Stimulated activated CD4-positive, alpha-beta T cell treated with anti-CD3 and anti-CD28 coated beads, TNF-alpha, amount 100 ng/mL, for 24 hours (primary cell): ENCODE data around the gene RBM39.
"Not testable (repeated sequence)": the region's sequence is repeated elsewhere in the genome, so short reads cannot be mapped to it uniquely, and the experiment has no call there.

Experiments used
- DNase-seq, 3 experiments: peaks; one replicate each; pipeline ENCODE4 v3.0.0-alpha.2; 2020; ENCODE audit warnings: low read depth in 3 of 3

RBM39 gene

GRCh38 chr20:35741892-35742740, at the start of gene RBM39:
Gene RBM39, minus strand, starts transcription at chr20:35742260. Its CDS starts 1,386 bp downstream, at chr20:35740874.
- peak; percentile 97 to 100 (median 98) for DNase-seq

DNA sequence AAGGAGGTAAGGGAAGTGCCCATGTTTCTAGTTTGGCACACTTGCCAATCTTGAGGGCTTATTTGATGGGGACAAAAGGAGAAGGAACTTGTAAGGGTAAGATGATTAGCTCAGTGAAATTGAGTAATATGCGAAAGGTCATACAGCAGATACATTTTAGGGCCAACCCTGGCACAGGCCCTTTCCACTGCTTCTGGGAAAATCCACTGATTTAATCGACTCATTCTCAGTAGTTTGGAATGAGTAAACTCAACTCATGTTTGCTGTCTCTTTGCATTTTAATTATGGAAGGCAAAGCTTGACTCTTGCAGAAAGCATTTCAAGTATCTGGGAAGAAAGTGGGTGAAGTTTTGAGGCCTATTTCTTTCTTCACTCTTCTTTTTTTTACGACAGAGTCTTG, 49.8 kb upstream of the RBM39 start:
- no peak for DNase-seq

DNA sequence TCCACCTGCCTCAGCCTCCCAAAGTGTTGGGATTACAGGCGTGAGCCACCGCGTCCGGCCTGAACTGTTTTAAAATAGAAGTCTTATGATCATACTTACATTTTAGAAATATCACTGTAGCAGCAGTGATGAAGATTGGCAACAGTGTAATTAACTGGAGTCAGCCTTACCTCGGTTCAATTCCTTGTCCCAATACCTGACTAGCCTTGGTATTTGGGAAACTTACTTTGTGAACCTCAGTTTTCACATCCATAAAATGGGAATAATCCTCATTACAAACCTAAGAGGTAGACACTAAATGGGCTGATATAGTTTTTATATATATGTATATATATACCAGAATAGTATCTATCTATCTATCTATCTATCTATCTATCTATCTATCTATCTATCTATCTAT, 49.0 kb upstream of the RBM39 start:
- DNase-seq, result no peak

- no peak for DNase-seq
Observed at GRCh38 chr20:35788796-35789195, 46.7 kb upstream of the RBM39 start.

GRCh38 chr20:35785541-35785940, 43.5 kb upstream of the RBM39 start:
- not testable (repeated sequence) for DNase-seq

GRCh38 chr20:35783811-35784210, 41.8 kb upstream of the RBM39 start:
- DNase-seq, result not testable (repeated sequence)

DNA sequence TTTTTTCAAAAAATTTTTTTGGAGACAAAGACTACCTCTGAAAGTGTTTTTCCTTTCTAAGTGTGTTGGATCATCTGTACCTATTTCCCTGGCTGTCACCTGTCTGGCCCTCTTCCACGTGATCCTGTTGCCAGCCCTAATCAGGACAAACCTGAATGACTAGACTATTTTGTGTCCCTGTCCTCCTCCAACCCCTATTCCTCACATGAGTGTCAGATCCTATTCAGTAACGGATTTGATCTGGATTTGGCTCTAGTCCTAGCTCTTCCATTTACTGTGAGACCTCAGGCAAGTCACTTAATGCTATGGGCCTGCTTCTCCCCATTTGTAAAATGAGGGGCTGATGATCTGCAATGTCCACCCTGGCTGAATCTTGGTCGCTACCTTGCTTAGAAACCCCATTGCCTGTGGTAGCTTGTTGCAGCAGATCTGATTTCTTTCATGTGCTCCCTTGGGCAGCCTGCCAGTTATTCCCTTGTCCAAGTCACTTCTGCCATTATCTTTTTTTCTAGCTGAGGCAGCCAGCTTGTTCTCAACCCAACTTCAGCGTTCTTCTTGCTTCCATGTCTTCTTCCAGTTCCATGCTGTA, 34.5 kb upstream of the RBM39 start:
- DNase-seq, result no peak

- DNase-seq, result no peak
Observed at GRCh38 chr20:35774391-35774790, 32.3 kb upstream of the RBM39 start.

DNA sequence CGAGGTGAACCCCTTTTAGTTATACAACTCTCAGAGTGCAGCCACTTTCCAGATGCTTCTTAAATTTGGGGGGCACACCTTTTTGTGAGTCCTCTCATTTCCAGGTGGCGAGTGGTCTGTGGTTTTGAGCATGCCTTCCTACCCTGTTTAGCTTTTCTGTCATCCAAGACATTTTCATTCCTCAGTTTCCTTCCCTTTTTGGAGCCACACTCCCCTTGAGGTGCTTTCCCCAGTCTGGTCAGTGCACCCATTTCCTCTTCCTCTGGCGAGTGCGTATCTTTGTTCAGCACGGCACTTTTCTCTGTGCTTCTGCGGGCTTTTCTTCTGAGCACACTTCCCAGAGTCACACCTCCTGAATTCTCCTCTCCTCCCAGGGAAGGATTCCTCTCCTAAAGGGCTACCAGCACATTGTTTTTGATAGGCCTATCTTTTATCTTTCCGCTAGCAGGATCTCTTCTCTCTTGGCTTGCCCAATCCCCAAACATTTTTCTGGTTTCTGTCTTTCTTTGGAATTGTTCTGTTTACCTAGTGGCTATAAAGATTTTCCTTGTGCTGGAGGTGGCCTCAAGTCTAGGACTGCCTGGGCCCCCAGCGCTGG, 31.2 kb upstream of the RBM39 start:
- DNase-seq, result peak in 2 of 3 experiments; percentile 5 to 14

GRCh38 chr20:35772563-35773058, 30.6 kb upstream of the RBM39 start:
- no peak for DNase-seq

DNA sequence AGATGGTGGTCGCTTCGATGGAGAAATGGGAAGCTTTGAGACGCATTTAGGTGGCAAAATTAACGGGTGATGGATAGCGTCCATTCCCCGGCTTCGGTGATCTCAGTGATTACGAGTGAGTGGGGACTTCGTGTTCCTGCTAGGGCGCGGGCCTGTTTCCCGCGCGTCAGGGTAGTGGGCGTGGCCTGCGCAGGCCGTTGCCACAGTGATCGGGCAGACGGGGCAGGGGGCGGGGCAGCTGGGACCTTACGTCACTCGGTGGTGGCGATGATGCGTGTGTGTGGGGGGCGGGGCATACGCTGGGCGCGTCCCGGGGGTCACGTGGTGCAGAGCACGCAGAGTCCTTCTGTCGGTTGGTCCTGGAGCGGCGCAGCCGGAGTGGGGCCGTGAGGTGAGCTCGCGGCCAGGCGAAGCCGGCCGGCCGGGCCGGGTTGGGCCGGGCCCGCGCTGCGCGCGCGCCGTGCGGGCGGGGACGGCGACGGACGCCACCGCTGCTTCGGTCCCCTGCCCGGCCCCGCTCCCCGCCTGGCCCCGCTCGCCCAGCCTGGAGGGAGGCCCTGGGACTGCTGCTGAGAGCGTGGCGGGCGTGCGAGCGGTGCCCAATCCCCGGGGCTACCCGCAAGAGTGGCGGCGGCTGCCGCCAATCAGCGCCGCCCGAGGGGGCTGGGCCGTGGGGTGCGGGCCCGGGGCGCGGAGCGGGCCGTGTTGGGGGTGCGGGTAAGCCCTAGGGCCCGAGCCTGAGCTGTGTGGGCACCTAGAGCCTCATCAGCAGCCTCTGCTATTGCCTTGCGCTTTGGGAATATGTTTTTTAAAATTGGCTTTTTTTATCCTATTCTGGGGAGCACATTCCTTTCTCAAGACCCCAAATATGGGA, 29.9 kb upstream of the RBM39 start, which contains the start of gene PHF20:
Gene PHF20 (plus strand): TSS at position 327 of the 874 bp plus-strand sequence. CDS start 29,508 bp downstream, outside the sequence.
- DNase-seq, result peak; percentile 98 to 100 (median 99)

- no peak for DNase-seq
Observed at GRCh38 chr20:35771367-35771688, 29.3 kb upstream of the RBM39 start.

DNA sequence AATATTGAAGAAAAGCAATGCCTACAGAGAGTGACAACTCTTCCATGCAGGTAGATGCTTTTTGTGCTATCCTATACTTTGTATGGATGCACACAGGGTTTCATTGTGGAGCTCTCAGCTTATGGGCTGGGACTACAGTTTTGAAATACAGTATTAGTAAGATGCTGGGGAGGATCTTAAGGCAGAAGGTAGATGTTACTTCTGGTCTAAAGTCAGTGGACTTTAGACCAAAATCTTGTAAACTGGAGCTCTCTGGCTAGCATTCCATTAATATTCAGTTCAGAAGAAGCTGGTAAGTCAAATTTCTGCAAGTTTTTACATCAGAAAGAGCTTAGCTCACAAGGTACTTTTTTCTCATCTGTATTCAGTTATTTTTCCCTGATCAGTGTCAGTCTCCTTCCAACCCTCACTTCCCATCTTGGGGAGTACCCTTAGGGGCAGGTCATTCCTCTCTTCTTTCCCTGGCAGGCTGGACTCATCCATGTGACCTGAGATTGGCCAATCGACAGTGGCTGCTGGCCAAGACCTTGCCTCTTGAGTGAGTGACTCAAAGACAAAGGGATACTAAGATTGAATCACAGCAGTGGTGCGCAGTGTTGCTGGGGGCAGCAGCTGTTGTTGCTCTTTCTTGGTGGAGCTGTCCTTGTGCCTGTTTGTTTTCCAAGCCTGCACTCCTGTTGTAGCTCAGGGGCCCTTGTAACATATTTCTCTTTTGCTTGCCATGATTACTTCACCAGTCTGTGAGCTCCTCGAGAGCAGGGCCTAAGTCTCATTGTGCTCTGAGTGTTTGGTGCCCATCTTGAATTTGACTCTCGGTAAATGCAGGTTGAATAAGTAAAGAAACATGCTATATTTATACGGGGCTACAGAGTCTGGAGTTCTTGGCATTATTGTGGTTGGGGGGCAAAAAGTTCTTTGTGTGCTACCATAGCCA, 26.9 kb upstream of the RBM39 start:
- peak; percentile 17 to 41 (median 21) for DNase-seq

- DNase-seq, result peak in 2 of 3 experiments; percentile 29 to 43
Observed at GRCh38 chr20:35767683-35768481, 25.8 kb upstream of the RBM39 start.

DNA sequence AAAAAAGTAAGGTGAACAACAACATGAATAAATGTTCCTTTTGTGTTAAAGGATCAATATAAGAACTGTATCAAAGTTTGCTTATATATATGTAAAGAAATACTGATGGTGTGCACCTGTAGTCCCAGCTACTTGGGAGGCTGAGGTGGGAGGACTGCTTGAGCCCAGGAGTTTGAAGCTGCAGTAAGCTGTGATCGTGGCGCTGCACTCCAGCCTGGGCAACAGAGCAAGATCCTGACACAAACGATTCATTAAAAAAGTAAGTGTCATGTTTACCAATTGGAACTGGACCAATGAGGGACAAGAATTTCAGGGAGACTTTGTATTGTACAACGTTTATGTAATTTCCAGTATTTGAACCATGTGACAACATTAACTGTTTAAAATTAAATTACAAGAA, 24.8 kb upstream of the RBM39 start:
- DNase-seq, result no peak

DNA sequence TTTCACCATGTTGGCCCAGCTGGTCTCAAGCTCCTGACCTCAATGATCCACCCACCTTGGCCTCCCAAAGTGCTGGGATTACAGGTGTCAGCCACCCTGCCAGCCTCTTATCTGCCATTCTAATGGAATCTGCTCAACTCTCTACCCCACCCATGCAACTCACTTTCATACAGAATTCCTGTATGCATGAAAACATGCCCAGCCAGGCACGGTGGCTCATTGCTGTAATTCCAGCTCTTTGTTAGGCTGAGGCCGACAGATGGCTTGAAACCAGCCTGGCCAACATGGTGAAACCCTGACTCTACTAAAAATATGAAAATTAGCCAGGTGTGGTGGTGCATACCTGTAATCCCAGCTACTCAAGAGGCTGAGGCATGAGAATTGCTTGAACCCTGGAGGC, 22.9 kb upstream of the RBM39 start:
- not testable (repeated sequence) for DNase-seq

DNA sequence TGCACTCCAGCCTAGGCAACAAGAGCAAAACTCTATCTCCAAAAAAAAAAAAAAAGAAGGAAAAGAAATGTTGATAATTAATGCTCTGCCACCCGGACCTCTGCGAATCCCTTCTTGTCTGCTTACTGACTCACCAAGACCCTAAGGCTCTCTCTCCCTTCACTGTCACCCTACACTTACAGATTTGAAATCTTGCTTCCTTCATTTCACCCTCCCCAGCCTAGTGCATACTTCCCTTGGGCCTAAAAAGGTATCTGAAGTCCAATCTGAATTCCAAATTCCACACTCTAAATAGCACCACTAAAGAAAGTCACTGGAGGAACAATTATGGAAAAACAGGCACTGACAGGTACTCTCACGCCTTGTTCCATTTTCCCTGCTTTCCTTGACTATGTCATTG, 20.4 kb upstream of the RBM39 start:
- no peak for DNase-seq

- not testable (repeated sequence) for DNase-seq
Observed at GRCh38 chr20:35761548-35761947, 19.5 kb upstream of the RBM39 start.

- no peak for DNase-seq
Observed at GRCh38 chr20:35757098-35757705, 15.1 kb upstream of the RBM39 start.
